8988T (cell line): Measurements from ENCODE around the gene KIF1A.
"Not testable (repeated sequence)": the region's sequence is repeated elsewhere in the genome, so short reads cannot be mapped to it uniquely, and the experiment has no call there.

Experiments
- DNase-seq: peaks from one replicate; pipeline ENCODE4 v3.0.0; 2011

Gene KIF1A

DNA sequence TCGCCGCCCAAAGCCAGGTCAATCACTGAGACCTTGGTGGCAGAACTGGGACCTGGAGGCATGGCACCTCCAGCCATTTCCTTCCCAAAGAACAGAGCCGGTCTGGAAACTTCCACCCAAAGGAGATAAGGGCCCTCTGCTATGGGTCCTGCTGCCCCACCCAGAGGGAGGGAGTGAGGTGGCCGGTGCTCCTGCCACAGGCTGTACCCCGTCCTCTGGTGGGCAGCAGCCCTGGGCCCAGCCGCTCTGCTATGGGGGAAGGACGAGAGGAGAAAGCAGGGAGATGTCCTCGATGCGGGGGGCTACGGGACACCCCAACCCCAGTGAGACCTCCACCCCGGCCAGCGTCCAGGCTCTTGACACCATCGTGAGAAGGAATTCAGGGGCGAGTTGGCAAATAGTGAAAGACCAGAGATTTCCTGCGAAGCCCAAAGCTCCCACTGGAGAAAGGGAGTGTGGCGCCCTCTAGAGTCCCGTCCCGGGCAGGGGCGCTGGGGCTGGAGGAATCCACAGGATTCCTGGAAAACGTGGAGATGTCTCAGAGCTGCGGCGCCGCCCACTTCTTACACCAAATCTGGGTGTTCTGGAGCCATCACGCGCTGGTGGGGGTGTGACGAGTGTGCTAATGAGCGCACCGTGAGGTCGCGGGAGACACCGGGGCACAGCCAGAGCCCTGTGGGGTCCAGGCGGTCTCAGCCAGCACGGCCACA is 121.0 kb downstream of the KIF1A start:
- DNase-seq: not testable (repeated sequence)

DNA sequence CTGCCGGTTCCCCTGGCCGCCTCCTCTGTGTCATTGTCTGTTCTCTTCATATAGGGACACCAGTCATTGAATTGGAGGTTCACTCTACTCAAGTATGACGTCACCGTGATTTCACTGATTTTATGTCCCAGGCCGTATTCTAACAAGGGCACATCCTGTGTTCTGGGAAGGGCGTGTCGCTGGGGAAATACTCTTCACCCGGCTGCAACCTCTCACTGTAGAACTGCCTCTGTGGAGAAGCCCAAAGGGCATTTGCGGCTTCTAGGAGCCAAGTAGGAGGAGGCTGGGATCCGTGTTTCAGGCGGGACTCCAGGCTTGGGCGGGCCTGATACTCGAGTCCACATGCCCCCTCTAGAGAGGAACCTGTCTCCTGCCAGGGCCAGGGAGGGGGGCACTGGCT is 123.5 kb downstream of the KIF1A start:
- not testable (repeated sequence) for DNase-seq

DNA sequence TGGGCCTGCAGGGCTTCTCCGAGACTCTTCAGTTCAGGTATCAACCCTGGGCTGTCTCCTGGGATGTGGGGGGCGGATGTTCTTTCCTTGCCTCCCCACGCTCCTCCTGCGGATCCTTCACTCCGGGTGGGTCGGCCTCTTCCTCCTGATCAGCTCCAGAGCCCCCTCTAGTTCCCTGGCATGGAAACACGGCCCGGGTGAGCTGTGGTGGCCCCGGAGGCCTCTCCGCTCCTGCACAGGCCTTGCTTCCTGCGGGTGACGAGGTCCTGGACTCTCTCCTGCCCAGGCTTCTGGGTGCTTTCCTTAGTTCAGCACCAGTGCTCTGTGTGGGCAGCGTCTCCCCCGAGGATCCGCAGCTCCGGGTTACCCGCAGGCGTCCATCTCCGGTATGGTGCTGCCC is 124.4 kb downstream of the KIF1A start:
- not testable (repeated sequence) for DNase-seq

DNA sequence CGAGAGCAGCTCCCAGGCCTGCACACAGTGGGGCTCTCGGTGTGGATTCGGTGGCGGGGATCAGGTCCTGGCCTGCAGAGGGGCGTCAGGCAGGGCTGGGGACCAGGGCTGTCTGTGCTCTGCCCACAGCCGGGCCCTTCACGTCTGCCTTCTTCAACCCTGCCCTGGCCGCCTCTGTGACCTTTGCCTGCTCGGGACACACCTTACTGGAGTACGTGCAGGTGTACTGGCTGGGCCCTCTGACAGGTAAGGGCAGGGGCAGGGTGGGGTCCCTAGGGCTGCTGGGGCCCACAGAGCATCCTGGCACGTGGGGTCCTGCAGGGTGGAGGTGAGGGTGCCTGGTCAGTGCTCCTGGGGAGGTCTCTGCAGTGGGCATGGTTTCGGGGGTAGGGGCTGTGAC is 125.7 kb downstream of the KIF1A start:
- DNase-seq: not testable (repeated sequence)

DNA sequence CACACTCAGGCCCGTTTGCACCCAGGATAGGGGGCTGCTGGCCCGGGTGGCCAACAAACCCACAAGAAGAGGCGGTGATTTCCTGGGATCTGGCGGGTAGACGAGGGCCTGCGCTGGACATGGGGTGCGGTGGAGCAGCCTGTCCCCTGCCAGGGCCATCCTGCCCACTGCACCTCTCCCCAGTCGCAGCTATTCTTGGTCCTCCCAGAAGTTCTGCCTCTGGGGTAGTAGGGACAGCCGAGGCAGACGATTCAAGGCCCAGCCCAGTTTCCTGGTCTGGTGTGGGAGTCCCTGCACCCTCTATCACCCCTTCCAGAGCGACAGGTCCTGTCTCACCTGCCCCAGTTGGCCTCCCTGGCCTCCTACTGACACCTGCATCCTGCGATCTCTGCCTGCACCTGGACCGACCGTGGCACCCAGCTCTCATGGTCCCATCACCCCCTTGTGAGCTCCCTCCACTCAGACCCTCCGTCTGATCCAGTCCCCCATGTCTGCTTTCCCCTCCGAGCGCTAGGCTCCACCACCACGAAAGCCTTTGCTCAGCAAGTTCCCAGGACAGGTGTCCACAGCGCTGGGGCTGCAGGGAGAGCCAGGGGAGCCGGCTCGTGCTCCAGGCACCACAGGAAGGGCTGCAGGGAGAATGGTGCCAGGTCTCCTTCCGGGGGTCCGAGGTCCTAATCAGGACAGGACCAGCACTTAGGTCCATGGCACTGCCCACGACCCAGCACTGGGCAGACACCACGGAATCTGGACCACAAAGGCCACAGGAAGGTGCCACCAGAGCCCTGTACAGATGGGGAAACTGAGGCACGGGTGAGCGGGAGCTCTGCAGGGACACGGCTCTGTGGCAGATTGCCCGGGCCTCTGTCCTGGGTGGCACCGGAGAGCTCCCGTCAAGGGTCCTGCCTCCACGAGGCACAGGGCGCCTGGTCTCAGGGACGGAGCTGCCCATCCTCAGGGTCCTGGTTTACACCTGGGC is 127.1 kb downstream of the KIF1A start:
- DNase-seq: not testable (repeated sequence)

DNA sequence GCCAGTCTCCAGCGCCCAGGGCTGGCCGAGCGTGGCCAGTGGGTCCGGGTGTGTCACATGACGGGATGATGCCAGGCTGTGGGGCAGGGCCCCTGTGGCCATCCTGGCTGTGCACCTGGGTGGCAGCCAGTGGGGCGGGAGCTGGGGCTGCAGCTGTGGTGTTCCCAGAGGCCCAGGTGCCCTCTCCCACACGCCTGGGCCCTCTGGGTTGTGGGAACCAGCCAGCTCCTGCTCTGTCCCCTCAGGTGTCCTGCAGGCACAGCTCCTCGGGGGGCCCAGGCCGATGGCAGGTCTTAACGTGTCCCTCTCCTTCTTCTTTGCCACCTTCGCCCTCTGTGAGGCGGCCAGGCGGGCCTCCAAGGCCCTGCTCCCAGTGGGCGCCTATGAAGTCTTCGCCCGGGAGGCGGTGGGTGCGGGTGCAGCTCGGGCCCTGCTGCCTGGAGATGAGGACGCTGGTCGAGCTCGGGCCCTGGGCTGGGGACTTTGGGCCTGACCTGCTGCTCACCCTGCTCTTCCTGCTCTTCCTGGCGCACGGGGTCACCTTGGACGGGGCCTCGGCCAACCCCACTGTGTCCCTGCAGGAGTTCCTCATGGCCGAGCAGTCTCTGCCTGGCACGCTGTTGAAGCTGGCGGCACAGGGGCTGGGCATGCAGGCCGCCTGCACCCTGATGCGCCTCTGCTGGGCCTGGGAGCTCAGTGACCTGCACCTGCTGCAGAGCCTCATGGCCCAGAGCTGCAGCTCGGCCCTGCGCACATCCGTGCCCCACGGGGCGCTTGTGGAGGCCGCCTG is 128.2 kb downstream of the KIF1A start, which contains the start of gene AQP12A:
AQP12A (plus strand) TSS at position 236 of the 790 bp plus-strand sequence; CDS start at position 284, 48 bp downstream.
- not testable (repeated sequence) for DNase-seq

DNA sequence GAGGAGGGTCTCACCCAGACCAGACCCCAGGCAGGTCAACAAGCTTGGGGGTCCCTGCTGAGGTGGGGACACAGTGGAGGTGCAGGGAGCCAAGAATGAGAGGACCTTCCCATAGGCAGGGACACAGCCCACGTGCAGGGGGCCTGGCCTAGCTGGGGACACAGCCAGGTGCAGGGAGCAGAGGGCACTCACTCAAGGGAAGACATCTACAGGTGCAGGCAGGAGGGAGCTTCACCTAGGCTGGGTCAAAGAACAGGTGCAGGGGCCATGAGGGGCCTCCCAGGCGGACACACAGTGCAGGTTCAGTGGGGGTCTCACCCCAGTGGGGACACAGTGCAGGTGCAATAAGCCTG is 129.0 kb downstream of the KIF1A start:
- not testable (repeated sequence) for DNase-seq

DNA sequence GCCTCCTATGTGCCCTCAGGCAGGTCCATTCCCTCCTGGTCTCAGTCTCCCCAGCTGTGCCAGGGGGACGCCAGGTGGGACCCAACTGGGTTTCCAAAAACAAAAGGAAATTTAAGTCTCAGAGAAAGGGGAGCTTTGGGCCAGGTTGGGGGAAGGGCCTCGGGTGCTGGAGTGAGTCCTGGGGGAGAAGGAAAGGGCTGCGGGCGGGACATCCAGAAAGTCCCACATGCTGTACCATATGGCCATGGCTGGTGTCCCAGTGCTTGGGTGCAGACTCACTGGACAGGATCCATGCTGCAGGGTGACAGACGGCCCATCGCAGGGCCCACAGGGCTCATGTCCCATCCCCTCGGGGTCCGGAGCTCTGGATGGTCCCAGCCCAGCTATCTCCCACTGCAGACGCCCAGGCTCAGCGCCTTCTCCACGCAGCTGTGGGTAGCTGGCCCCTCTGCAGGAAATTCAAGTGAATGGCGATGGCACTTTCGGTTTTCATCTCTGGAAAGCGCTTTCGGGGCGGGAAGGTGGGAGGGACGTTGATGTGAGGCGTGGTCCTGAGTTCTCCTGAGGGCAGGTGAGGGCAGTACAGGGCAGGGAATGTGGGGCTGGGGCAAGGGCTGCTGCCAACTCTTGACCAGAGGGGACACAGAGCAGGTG is 129.5 kb downstream of the KIF1A start:
- DNase-seq: not testable (repeated sequence)

DNA sequence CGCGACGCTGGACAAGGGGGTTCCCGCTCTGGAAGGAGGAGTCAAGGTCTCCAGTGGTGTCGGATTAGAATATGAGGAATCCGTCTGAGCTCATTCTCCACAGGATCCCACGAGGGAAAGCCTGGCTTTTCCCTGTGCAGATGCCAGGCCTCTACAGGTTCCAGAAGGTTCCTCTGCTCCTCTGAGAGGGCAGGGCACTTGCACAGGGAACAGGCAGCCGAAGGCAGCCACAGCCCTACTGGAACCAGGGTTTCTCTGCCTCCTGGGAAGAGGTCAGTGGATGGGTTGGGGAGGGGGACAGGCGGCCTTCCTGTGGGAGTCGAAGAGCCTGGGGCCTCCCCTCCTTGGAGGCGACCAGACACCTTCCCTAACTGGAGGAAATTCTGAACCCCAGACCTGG is 130.0 kb downstream of the KIF1A start:
- DNase-seq: no peak

DNA sequence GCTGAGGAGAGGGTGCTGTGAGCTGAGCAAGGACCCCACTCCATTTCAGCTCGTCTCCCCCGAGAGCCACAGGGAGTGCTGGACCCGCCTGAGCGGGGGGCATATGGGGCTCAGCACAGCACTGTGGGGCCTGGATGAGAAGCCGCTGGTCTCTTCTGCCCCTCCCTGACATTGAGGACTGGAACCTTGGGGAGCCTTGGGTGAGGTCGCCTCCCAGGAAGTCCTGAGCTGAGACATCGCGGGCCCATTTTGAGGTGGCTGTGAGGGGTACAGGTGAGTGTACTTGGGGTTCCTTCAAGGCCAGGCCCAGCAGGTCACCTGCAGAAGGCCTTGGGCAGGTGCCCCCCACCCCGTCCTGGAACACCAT is 131.5 kb downstream of the KIF1A start:
- DNase-seq: peak; percentile 18

DNA sequence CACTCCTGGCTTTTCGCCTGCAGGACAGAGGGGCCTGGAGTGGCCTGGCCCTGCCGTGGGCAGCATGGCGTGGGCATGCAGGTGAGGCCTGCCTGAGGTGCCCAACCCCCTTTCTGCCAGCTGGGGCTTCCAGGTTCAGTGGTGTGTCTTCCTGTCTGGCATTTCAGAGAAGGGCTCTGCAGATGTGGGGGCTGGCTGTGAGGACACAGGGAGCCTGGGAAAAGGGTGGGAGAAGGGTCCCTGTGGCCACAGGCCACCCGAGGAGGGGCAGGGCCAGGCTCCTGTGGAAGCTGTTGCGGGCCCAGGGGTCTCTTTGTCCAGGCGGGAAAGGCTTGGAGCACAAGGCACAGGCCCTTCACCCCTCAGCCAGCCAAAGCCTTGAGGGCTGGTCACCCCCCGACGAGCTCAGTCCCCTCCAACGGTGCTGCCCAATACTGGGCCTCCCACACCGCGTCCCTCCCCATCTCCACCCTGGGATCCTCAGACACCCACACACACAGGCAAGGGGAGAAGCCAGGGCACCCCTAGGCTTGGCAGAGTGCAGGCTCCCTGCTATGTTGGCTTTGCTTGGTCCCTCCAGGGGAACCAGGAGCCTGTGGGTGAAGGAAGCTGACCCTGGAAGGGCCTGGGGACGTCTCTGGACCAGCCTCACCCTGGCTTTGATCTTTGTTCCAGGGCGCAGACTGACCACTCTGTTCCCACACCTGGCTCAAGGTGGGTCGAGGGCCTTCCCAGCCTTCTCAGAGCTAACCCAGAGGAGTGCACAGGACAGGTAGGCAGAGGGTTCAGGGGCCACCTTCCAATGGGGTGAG is 132.1 kb downstream of the KIF1A start:
- DNase-seq: no peak

DNA sequence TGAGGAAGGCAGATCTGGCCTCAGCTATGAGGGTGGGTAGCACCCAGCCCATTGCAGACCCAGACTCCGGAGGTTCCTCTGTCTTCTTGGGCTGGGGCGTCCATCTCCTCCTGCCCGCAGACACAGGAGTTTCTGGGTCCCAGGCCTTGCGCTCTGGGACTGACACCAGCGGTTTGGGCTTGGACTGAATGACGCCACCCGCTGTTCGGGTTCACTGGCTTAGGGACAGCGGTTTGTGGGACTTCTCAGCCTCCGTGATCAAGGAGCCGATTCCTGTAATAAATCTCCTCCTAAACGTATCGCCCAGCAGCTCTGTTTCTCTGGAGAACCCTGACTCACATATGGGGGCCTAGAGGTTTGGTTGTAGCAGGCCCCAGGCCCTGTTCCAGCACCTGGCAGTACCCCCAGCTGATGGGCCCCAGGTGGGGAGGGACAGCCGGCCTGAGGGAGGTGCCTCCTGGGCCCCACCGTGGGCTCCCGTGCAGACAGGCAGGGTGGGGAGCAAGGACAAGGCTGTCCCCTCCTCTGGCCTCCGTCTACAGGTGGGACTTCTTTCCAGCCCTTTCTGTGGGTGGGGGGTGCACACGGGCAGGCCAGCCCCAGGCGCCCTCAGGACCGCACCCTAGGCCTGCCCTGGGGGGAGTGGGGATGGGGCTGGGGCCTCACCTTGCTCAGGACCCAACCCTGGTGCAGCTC is 132.8 kb downstream of the KIF1A start:
- no peak for DNase-seq

DNA sequence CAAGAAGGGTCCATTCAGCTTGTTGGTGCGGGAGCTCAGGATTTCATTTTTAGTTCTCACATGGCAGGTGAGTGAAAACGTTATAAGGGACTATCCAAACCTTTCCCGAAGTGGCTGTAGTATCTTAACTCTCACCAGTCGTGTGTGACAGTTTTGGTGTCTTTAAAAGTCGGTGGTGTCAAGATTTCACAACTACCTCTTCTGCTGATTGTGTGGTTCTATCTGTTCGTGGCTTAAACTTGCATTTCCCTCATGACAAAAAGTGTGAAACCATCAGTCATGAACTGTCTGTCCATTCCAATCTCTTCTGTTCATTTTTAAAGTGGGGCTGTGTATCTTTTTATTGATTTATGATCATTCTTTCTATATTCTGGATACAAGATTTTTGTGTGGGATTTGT is 133.6 kb downstream of the KIF1A start:
- DNase-seq: no peak

DNA sequence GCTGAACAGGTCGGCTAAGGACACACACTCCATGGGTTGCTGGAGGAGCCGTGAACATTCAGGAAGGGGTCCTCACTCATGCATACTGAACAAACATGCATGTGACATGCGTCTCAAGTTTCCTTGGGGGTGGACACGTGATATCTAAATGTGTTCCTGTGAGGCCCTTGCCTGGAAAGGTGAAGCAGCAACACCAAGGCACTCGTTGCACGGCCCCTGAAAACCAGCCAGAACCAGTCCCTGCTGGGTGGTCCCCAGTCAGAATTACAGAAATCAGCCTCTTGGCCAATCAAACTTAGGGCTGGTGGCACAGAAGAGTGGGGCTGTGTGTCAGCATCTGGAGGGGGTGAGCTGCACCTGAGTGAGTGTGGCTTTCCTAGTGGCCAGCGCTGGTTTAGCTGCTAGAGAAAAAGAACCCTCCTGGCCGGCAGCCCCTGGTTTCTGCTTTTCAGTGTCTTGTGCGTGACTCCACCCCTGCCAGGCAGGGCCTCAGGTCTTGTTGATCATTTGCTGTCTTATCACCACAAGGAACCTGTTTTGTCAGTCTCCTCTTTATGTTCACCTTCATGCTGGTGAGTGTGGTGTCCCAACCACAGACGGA is 134.1 kb downstream of the KIF1A start:
- peak; percentile 60 for DNase-seq

DNA sequence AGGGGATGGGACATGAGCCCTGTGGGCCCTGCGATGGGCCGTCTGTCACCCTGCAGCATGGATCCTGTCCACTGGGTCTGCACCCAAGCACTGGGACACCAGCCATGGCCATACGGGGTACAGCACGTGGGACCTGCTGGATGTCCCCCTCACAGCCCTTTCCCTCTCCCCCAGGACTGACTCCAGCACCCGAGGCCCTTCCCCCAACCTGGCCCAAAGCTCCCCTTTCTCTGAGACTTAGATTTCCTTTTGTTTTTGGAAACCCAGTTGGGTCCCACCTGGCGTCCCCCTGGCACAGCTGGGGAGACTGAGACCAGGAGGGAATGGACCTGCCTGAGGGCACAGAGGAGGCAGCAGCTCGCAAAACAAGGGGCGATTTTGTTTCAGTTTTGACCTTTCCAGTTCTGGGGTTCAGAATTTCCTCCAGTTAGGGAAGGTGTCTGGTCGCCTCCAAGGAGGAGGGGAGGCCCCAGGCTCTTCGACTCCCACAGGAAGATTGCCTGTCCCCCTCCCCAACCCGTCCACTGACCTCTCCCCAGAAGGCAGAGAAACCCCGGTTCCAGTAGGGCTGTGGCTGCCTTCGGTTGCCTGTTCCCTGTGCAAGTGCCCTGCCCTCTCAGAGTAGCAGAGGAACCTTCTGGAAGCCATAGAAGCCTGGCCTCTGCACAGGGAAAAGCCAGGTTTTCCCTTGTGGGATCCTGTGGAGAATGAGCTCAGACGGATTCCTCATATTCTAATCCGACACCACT is 135.9 kb downstream of the KIF1A start:
- not testable (repeated sequence) for DNase-seq

DNA sequence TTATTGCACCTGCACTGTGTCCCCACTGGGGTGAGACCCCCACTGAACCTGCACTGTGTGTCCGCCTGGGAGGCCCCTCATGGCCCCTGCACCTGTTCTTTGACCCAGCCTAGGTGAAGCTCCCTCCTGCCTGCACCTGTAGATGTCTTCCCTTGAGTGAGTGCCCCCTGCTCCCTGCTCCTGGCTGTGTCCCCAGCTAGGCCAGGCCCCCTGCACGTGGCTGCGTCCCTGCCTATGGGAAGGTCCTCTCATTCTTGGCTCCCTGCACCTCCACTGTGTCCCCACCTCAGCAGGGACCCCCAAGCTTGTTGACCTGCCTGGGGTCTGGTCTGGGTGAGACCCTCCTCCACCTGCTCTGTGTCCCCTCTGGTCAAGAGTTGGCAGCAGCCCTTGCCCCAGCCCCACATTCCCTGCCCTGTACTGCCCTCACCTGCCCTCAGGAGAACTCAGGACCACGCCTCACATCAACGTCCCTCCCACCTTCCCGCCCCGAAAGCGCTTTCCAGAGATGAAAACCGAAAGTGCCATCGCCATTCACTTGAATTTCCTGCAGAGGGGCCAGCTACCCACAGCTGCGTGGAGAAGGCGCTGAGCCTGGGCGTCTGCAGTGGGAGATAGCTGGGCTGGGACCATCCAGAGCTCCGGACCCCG is 136.6 kb downstream of the KIF1A start:
- DNase-seq: not testable (repeated sequence)

DNA sequence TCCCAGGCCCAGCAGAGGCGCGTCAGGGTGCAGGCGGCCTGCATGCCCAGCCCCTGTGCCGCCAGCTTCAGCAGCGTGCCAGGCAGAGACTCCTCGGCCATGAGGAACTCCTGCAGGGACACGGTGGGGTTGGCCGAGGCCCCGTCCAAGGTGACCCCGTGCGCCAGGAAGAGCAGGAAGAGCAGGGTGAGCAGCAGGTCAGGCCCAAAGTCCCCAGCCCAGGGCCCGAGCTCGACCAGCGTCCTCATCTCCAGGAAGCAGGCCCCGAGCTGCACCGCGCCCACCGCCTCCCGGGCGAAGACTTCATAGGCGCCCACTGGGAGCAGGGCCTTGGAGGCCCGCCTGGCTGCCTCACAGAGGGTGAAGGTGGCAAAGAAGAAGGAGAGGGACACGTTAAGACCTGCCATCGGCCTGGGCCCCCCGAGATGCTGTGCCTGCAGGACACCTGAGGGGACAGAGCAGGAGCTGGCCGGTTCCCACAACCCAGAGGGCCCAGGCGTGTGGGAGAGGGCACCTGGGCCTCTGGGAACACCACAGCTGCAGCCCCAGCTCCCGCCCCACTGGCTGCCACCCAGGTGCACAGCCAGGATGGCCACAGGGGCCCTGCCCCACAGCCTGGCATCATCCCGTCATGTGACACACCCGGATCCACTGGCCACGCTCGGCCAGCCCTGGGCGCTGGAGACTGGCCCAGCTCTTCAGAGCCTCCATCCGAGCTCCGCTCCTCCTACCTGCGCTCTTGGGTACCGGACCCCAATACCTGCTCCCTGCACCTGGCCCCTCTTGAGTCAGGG is 137.4 kb downstream of the KIF1A start, which contains the start of gene AQP12B:
AQP12B (minus strand) TSS at position 455 of the 794 bp plus-strand sequence; CDS start at position 407, 48 bp downstream.
- not testable (repeated sequence) for DNase-seq

DNA sequence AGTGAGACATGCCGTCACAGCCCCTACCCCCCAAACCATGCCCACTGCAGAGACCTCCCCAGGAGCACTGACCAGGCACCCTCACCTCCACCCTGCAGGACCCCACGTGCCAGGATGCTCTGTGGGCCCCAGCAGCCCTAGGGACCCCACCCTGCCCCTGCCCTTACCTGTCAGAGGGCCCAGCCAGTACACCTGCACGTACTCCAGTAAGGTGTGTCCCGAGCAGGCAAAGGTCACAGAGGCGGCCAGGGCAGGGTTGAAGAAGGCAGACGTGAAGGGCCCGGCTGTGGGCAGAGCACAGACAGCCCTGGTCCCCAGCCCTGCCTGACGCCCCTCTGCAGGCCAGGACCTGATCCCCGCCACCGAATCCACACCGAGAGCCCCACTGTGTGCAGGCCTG is 139.8 kb downstream of the KIF1A start:
- DNase-seq: not testable (repeated sequence)
